ENCODE measurements around the gene EHMT1.
A peak's percentile ranks its signal among the peaks of the same experiment; 100 is the strongest.
"Not testable (repeated sequence)": the region's sequence is repeated elsewhere in the genome, so short reads cannot be mapped to it uniquely, and the experiment has no call there.

The EHMT1 gene

DNA sequence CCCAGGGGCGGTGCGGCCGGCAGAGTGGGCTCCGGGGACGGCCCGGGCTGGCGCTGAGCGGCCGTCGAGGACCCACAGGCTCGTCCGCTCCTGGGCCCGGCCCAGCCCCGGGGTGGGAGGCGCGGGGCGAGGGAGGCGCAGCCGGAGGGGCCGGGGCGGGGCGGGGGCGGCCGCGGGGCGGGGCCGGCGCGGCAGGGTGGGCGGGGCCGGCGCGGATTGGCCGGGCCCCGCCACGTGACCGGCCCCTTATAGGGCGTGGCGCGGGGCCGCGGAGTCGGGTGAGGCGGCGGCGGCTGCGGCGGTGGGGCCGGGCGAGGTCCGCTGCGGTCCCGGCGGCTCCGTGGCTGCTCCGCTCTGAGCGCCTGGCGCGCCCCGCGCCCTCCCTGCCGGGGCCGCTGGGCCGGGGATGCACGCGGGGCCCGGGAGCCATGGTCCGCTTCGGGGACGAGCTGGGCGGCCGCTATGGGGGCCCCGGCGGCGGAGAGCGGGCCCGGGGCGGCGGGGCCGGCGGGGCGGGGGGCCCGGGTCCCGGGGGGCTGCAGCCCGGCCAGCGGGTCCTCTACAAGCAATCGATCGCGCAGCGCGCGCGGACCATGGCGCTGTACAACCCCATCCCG is 258.8 kb downstream of the EHMT1 start, which contains the start of gene CACNA1B:
TSS of gene CACNA1B (plus strand) at position 277 of the 617 bp plus-strand sequence. CDS start at position 429, 152 bp downstream.
- peaks cover 21% of the 10 kb centered on the region for H3K36me3 ChIP-seq (ENCODE audit: control insufficient read depth, insufficient read depth, low read length)
- H3K9me3 ChIP-seq (ENCODE audit: control insufficient read depth, insufficient read depth, low read length); H3K9ac ChIP-seq (ENCODE audit: low read depth, low read length); H3K4me1 ChIP-seq (ENCODE audit: control insufficient read depth, insufficient read depth, low read length): not testable (repeated sequence)
- H3K4me3 ChIP-seq (ENCODE audit: low read depth, low read length) = peak within 1 kb of the TSS; percentile 65
- peaks cover 22% of the 10 kb centered on the region for H3K27me3 ChIP-seq (ENCODE audit: control insufficient read depth, insufficient read depth, low read length)

- peak overlapping the region; percentile 65 for H3K4me3 ChIP-seq (ENCODE audit: low read depth, low read length)
- peaks cover 22% of the 10 kb centered on the region for H3K27me3 ChIP-seq (ENCODE audit: control insufficient read depth, insufficient read depth, low read length)
- H3K4me1 ChIP-seq (ENCODE audit: control insufficient read depth, insufficient read depth, low read length) = no peaks in the 10 kb centered on the region
Observed at GRCh38 chr9:137878146-137878941, 259.5 kb downstream of the EHMT1 start.

DNA sequence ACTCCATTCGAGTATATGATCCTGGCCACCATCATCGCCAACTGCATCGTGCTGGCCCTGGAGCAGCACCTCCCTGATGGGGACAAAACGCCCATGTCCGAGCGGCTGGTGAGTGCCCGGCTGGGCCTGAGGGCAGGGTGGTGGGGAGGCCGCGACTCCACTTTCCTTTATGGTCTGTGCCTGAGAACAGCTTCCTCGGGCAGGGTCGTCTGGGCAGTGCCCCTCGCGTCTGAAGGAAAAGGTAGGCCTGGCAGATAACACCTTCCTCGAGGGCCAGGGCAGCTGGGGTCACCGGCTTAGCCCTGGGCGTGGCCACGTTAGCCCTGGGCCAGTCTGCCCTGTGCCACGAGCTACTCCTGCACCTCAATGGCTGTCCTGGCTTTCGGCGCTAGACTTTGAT is 260.2 kb downstream of the EHMT1 start:
- H3K4me3 ChIP-seq (ENCODE audit: low read depth, low read length) = peak overlapping the region; percentile 65
- H3K9ac ChIP-seq (ENCODE audit: low read depth, low read length) = no peak overlapping the region
- peaks cover 21% of the 10 kb centered on the region for H3K36me3 ChIP-seq (ENCODE audit: control insufficient read depth, insufficient read depth, low read length)
- no peaks in the 10 kb centered on the region for H3K9me3 ChIP-seq (ENCODE audit: control insufficient read depth, insufficient read depth, low read length)
- no peaks in the 10 kb centered on the region for H3K4me1 ChIP-seq (ENCODE audit: control insufficient read depth, insufficient read depth, low read length)
- H3K27me3 ChIP-seq (ENCODE audit: control insufficient read depth, insufficient read depth, low read length) = peaks cover 22% of the 10 kb centered on the region

More at GRCh38 chr9:137878146-137878941, 259.5 kb downstream of the EHMT1 start:
- peaks cover 21% of the 10 kb centered on the region for H3K36me3 ChIP-seq (ENCODE audit: control insufficient read depth, insufficient read depth, low read length)
- H3K9ac ChIP-seq (ENCODE audit: low read depth, low read length) = no peak overlapping the region
- H3K9me3 ChIP-seq (ENCODE audit: control insufficient read depth, insufficient read depth, low read length) = no peaks in the 10 kb centered on the region

DNA sequence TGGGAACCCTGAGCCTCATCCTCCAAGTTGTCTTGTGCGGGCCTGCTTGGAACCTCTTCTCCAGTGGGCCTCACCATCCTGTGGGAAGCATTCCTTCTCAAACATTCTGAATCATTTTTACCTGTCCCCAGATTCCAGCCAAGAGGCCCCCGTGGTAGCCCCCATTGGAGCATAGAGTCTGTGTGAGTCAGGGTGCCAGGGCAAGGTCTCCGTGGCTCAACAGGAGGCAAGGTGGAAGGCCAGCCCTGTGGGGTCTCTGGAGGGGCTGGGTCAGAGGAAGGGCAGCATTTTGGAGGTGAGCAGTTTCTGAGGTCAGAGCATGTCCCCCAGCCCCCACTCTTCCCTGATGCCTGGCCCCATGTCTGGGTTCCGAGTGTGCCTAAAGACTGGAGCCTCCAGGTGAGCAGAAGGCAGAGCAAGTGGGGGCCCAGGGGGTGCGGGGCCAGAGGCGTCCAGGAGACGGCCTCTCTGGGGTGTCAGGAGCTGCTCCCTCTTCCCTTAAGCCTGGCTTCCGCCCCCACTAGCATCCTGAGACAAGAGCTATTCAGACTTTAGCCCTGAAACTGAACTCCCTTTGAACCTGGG is 260.9 kb downstream of the EHMT1 start:
- H3K4me1 ChIP-seq (ENCODE audit: control insufficient read depth, insufficient read depth, low read length) = no peaks in the 10 kb centered on the region
- H3K9ac ChIP-seq (ENCODE audit: low read depth, low read length) = no peak overlapping the region
- H3K9me3 ChIP-seq (ENCODE audit: control insufficient read depth, insufficient read depth, low read length) = no peaks in the 10 kb centered on the region
- H3K36me3 ChIP-seq (ENCODE audit: control insufficient read depth, insufficient read depth, low read length) = peaks cover 21% of the 10 kb centered on the region
- H3K27me3 ChIP-seq (ENCODE audit: control insufficient read depth, insufficient read depth, low read length) = peaks cover 22% of the 10 kb centered on the region
- H3K4me3 ChIP-seq (ENCODE audit: low read depth, low read length) = no peak overlapping the region

GRCh38 chr9:137880160-137880975 is 261.6 kb downstream of the EHMT1 start:
- H3K9me3 ChIP-seq (ENCODE audit: control insufficient read depth, insufficient read depth, low read length) = no peaks in the 10 kb centered on the region
- no peak overlapping the region for H3K9ac ChIP-seq (ENCODE audit: low read depth, low read length)
- H3K27me3 ChIP-seq (ENCODE audit: control insufficient read depth, insufficient read depth, low read length) = peaks cover 16% of the 10 kb centered on the region
- H3K4me3 ChIP-seq (ENCODE audit: low read depth, low read length) = no peak overlapping the region
- no peaks in the 10 kb centered on the region for H3K4me1 ChIP-seq (ENCODE audit: control insufficient read depth, insufficient read depth, low read length)
- H3K36me3 ChIP-seq (ENCODE audit: control insufficient read depth, insufficient read depth, low read length) = peaks cover 21% of the 10 kb centered on the region

- Histone ChIP-seq H3K9ac (ENCODE audit: low read depth, low read length) (no peak overlapping the region), H3K9me3 (ENCODE audit: control insufficient read depth, insufficient read depth, low read length) (no peaks in the 10 kb centered on the region)
Observed at GRCh38 chr9:137880976-137881530, 262.2 kb downstream of the EHMT1 start.

GRCh38 chr9:137881591-137882505 is 263.0 kb downstream of the EHMT1 start:
- H3K9ac ChIP-seq (ENCODE audit: low read depth, low read length) = no peak overlapping the region
- peaks cover 1% of the 10 kb centered on the region for H3K27me3 ChIP-seq (ENCODE audit: control insufficient read depth, insufficient read depth, low read length)
- no peak overlapping the region for H3K4me3 ChIP-seq (ENCODE audit: low read depth, low read length)
- no peaks in the 10 kb centered on the region for H3K9me3 ChIP-seq (ENCODE audit: control insufficient read depth, insufficient read depth, low read length)
- no peaks in the 10 kb centered on the region for H3K4me1 ChIP-seq (ENCODE audit: control insufficient read depth, insufficient read depth, low read length)
- peaks cover 21% of the 10 kb centered on the region for H3K36me3 ChIP-seq (ENCODE audit: control insufficient read depth, insufficient read depth, low read length)

More at GRCh38 chr9:137880976-137881530, 262.2 kb downstream of the EHMT1 start:
- Histone ChIP-seq H3K27me3 (ENCODE audit: control insufficient read depth, insufficient read depth, low read length) (peaks cover 9% of the 10 kb centered on the region), H3K36me3 (ENCODE audit: control insufficient read depth, insufficient read depth, low read length) (peaks cover 21% of the 10 kb centered on the region), H3K4me3 (ENCODE audit: low read depth, low read length) (no peak overlapping the region), H3K4me1 (ENCODE audit: control insufficient read depth, insufficient read depth, low read length) (no peaks in the 10 kb centered on the region)

DNA sequence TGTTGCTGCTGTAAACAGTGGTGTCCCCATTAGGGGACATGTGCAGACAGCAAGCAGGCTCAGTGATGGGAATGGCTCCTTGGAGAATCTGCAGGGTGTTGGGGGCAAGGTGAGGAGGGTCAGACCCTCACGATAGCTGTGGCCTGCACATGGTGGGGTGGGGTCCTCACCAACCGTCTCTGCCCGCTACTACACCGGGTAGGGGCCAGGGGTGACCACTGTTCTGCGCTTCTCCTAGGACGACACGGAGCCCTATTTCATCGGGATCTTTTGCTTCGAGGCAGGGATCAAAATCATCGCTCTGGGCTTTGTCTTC is 263.7 kb downstream of the EHMT1 start:
- Histone ChIP-seq H3K9ac (ENCODE audit: low read depth, low read length) (no peak overlapping the region), H3K36me3 (ENCODE audit: control insufficient read depth, insufficient read depth, low read length) (peaks cover 21% of the 10 kb centered on the region), H3K27me3 (ENCODE audit: control insufficient read depth, insufficient read depth, low read length) (no peaks in the 10 kb centered on the region), H3K9me3 (ENCODE audit: control insufficient read depth, insufficient read depth, low read length) (no peaks in the 10 kb centered on the region), H3K4me1 (ENCODE audit: control insufficient read depth, insufficient read depth, low read length) (no peaks in the 10 kb centered on the region), H3K4me3 (ENCODE audit: low read depth, low read length) (no peak overlapping the region)

DNA sequence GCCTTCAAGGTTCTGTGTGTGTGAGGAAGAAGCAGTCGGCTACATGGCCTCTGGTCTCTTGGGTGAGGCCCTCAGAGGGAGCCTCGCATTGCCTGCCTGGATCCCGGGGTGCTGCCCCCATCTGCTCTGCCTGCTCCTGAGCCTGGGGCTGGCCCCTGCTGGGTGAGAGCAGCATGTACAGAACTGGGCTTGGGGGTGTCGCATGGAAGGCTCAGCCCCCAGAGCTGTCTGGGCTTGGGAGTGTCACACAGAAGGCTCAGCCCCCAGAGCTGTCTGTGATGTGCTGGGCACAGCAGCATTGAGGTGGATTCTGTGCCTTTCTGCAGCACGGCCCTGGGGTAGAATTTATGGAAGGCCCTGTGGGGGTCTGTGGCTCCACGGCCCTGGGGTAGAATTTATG is 265.2 kb downstream of the EHMT1 start:
- H3K27me3 ChIP-seq (ENCODE audit: control insufficient read depth, insufficient read depth, low read length); H3K9me3 ChIP-seq (ENCODE audit: control insufficient read depth, insufficient read depth, low read length); H3K4me3 ChIP-seq (ENCODE audit: low read depth, low read length); H3K9ac ChIP-seq (ENCODE audit: low read depth, low read length); H3K4me1 ChIP-seq (ENCODE audit: control insufficient read depth, insufficient read depth, low read length): not testable (repeated sequence)
- peaks cover 20% of the 10 kb centered on the region for H3K36me3 ChIP-seq (ENCODE audit: control insufficient read depth, insufficient read depth, low read length)

DNA sequence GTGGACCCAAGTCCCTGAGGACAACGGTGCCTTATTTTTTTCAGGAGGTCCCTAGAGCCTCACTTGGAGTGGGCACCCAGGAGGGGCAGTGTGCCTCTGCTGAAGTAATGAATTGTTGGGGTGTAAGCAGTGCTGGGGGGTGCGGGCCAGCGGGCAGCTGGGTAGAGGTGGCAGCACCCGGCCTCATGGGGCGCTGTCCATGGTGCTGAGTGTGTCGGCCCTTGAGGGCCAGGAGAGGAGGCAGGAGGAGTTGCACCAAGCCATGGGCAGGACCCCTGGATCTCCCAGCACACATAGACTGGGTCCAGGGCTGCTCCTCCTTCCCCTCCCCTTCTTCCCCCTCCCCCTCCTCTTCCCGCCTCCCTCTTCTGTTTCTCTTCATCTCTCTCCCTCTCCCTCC is 265.7 kb downstream of the EHMT1 start:
- H3K9me3 ChIP-seq (ENCODE audit: control insufficient read depth, insufficient read depth, low read length); H3K27me3 ChIP-seq (ENCODE audit: control insufficient read depth, insufficient read depth, low read length); H3K4me3 ChIP-seq (ENCODE audit: low read depth, low read length); H3K4me1 ChIP-seq (ENCODE audit: control insufficient read depth, insufficient read depth, low read length); H3K9ac ChIP-seq (ENCODE audit: low read depth, low read length): not testable (repeated sequence)
- H3K36me3 ChIP-seq (ENCODE audit: control insufficient read depth, insufficient read depth, low read length) = peaks cover 16% of the 10 kb centered on the region

Data from iPS-15b (cell line).